NCI-H1048 (cell line): ENCODE data around the gene MYO3A.

Experiments
- DNase-seq: peaks from one replicate; lab custom pipeline; 2025; lab: John Stamatoyannopoulos, UW

The MYO3A gene, protein sequence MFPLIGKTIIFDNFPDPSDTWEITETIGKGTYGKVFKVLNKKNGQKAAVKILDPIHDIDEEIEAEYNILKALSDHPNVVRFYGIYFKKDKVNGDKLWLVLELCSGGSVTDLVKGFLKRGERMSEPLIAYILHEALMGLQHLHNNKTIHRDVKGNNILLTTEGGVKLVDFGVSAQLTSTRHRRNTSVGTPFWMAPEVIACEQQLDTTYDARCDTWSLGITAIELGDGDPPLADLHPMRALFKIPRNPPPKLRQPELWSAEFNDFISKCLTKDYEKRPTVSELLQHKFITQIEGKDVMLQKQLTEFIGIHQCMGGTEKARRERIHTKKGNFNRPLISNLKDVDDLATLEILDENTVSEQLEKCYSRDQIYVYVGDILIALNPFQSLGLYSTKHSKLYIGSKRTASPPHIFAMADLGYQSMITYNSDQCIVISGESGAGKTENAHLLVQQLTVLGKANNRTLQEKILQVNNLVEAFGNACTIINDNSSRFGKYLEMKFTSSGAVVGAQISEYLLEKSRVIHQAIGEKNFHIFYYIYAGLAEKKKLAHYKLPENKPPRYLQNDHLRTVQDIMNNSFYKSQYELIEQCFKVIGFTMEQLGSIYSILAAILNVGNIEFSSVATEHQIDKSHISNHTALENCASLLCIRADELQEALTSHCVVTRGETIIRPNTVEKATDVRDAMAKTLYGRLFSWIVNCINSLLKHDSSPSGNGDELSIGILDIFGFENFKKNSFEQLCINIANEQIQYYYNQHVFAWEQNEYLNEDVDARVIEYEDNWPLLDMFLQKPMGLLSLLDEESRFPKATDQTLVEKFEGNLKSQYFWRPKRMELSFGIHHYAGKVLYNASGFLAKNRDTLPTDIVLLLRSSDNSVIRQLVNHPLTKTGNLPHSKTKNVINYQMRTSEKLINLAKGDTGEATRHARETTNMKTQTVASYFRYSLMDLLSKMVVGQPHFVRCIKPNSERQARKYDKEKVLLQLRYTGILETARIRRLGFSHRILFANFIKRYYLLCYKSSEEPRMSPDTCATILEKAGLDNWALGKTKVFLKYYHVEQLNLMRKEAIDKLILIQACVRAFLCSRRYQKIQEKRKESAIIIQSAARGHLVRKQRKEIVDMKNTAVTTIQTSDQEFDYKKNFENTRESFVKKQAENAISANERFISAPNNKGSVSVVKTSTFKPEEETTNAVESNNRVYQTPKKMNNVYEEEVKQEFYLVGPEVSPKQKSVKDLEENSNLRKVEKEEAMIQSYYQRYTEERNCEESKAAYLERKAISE (N-terminal part only)

DNA sequence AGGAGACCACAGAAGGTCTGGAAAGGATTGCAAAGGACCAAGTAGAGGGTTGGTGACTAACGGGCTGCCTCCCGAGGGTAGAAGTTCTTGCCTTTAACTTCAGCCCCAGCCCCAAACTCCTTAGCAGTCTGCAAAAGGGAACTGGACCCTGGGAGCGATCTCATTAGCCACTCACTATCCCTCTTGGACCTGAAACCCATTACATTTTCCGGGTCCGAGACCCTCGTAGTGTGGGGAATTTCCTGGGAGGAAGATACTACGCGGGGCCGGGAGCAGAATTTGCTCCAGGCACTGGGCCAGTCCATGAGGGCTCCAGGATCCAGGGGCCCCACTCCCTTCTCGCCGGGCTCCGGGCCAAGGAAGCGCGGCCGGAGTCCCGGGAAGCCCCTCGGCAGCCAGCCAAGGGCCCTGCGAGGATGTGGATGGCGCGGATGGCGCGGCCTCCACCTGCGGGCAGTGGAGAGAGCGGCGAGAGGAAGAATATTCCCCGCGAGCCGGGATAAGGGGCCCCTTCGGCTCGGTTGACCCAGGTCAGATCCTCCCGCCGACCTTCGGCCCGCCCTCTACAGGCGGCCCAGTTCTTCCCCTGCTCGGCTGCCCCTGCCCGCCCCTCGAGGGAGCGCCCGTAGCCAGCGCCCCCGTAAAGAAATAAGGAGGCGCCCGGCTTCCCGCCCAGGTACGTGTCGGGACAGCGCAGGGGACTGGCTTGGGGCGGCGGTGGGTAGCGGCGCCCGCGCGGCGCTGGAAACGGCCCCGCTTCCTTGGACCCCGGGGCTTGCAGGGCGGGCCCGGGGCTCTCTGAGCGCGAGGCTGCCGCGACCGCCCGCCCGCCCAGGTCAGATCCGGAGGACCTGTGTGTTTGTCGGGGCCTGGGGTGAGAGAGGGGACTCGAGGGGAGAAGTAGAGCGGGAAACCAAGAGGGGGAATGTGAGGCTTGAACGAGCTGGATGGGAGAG is at the start of gene MYO3A:
Gene MYO3A, plus strand, starts transcription at position 577 of the 956 bp plus-strand sequence. CDS start 17,882 bp downstream, outside the sequence.
- DNase-seq: no peak

DNA sequence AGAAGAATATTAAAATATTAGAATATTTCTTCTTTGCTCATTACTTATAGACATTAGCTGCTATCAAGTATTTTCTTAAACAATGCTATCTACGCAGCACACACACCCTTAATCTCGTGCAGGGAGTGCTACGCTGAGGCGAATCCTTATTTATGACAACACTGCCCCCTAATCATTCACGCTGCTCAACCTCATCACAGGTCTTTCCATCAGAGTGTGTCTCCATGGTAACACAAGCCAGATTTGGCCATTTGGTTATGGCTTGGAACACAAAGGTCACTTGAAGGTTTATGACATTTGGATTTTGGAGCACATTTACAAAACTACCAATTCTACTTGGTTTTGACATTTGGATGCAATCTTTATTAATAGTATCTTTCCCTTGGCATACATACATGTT is 45.4 kb upstream of the MYO3A start:
- DNase-seq: no peak

- DNase-seq: no peak
Observed at GRCh38 chr10:25890995-25891394, 43.0 kb upstream of the MYO3A start.

GRCh38 chr10:25895856-25896255 is 38.2 kb upstream of the MYO3A start:
- DNase-seq: no peak

GRCh38 chr10:25896421-25896820 is 37.6 kb upstream of the MYO3A start:
- no peak for DNase-seq

GRCh38 chr10:25899304-25899703 is 34.7 kb upstream of the MYO3A start:
- no peak for DNase-seq

- no peak for DNase-seq
Observed at GRCh38 chr10:25901199-25901598, 32.8 kb upstream of the MYO3A start.

- no peak for DNase-seq
Observed at GRCh38 chr10:25902002-25902401, 32.0 kb upstream of the MYO3A start.

DNA sequence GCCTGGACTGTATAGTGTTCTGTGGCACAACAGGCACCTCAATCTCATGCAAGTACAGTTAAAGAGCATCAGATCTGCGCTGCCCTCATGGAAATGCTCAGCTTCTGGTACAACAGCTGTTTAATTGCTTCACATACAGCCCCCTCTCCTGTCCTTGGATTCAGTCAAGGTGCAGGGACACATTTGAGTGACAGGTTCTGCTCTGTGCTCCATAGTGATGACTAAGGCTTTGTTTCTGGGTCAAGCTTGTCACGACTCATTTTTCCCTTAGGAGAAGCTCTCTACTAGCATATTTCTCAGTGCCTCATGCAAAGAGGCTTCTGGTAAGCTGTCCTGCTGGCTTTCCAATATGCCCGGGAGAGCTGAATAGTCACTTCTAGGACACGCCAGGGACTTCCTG is 26.8 kb upstream of the MYO3A start:
- DNase-seq: no peak

DNA sequence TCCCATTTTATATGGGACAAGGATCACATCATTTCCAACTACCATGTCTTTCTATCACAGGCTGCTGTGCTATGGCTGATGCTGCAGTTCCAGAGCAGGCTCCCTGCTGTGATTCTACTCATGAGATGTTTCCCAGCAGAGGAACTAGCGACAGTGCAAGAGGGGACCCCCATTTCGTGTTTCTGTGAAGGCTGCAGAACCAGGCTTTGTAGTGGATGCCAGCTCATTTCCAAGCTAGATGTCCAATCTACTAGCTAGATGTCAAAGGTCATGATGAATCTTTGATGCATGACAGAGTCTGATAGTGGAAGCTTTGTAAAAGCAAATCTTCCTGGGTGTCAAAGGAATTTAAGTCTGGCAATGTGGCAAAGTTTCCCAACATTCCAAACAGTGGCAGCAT is 21.2 kb upstream of the MYO3A start:
- no peak for DNase-seq

- no peak for DNase-seq
Observed at GRCh38 chr10:25914776-25915175, 19.3 kb upstream of the MYO3A start.

DNA sequence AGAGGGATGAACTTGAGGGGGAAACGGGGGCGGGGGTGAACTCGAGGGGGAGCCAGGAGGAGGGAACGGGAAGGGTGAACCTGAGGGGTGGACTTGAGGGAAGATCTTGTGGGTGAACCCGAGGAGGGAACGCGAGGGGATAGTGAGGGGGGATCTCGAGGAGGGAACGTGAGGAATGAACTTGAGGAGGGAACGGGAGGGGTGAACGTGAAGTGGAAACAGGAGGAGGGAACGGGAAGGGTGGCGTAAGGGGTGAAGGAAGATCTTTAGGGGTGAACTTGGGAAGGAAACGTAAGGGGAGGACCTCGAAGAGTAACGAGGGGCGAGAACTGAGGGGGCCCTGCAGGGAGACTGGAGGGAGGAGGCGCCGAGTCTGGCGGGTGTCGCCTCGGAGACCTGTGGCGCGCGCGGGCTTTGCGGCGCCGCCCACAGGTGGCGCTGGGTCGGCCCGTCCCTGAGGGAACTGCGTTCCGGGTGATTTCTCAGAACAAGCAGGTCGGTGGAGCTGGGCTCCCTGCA is 651 bp downstream of the MYO3A start:
- DNase-seq: no peak

GRCh38 chr10:25938405-25938804 is 4.4 kb downstream of the MYO3A start:
- DNase-seq: no peak

DNA sequence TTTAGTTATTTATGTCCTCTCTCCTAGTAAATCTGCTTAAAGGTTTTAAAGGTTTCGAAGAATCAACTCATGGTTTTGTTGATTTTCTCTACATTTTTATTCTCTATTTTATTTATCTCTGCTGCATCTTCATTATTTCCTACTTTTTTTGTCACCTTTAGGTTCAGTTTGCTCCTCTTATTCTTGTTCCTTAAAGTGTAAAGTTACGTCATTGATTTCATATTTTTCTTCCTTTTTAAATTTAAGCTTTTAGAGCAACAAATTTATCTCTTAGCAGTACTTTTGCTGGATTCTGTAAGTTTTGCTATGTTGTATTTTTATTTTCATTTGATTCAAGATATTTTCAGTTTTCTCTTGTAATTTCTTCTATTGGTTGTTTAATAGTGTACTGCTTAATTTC is 10.7 kb downstream of the MYO3A start:
- no peak for DNase-seq

DNA sequence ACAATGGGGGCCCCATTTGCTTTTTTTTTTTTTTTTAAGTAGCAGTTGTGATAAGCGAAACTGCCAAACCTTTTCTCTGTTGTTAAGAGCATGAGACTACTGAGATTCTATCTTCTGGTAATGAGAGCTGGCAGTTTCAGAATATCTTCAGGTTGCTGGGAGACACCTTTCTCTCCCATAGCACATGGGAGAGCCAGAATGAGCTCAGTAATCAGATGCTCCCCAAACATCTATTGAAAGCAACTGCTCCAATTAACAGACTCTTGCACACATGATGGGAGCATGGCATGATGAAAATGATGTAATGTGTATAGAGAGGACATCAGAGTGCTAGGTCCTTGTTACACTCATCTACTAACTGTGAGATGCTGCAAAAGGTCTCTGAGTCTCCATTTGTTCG is 18.8 kb downstream of the MYO3A start:
- no peak for DNase-seq

GRCh38 chr10:25954851-25955250 is 20.8 kb downstream of the MYO3A start:
- no peak for DNase-seq

GRCh38 chr10:25959540-25960232 is 25.7 kb downstream of the MYO3A start:
- DNase-seq: no peak

- no peak for DNase-seq
Observed at GRCh38 chr10:25965584-25965983, 31.6 kb downstream of the MYO3A start.

DNA sequence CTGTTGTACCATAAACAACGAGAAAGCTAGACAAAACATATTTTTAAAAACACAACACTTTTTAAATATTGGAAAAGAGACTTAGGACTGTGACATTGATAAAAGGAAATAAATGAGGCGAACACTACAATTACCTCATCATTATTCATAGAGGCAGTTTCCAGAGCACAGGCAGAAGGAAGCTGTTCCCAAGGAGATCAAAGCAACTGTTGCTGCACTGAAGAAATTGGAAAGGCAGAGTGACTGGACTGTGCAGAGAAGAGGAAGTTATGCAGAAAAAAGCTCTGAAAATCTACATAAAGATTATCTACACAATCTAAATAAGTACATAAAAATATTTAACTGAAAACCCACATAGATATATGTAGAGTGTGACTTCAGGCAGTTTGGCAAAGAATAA is 32.8 kb downstream of the MYO3A start:
- DNase-seq: no peak

- no peak for DNase-seq
Observed at GRCh38 chr10:25972631-25973030, 38.6 kb downstream of the MYO3A start.
